ENCODE results near the gene SFI1. TPM values are rescaled to one million over a fixed set of nuclear protein-coding genes. Genes with fewer than 3 reads are reported as not detected.
"Not testable (repeated sequence)": the region's sequence is repeated elsewhere in the genome, so short reads cannot be mapped to it uniquely, and the experiment has no call there.

Gene SFI1
- total RNA-seq, 1 donor from 2014 or later, result 40.6 TPM

- Mint-ChIP-seq H3K27ac (ENCODE audit: unreplicated experiment) (no peak overlapping the region), H3K36me3 (ENCODE audit: unreplicated experiment) (peaks cover 44% of the 10 kb centered on the region), H3K27me3 (ENCODE audit: unreplicated experiment) (no peaks in the 10 kb centered on the region), H3K4me3 (ENCODE audit: unreplicated experiment) (no peak overlapping the region), H3K4me1 (ENCODE audit: unreplicated experiment) (peaks cover 7% of the 10 kb centered on the region), H3K9me3 (ENCODE audit: unreplicated experiment) (no peaks in the 10 kb centered on the region)
- no peak for DNase-seq (ENCODE audit: extremely low spot score, unreplicated experiment)
- no peak for TF ChIP-seq CTCF (IDR thresholded peaks at IDR 0.05)
Observed at GRCh38 chr22:31477329-31477728, 19.0 kb upstream of the SFI1 start.

- Mint-ChIP-seq H3K4me3 (ENCODE audit: unreplicated experiment) (no peak overlapping the region), H3K27ac (ENCODE audit: unreplicated experiment) (no peak overlapping the region), H3K9me3 (ENCODE audit: unreplicated experiment) (no peaks in the 10 kb centered on the region), H3K27me3 (ENCODE audit: unreplicated experiment) (no peaks in the 10 kb centered on the region), H3K36me3 (ENCODE audit: unreplicated experiment) (peaks cover 57% of the 10 kb centered on the region), H3K4me1 (ENCODE audit: unreplicated experiment) (no peaks in the 10 kb centered on the region)
- DNase-seq (ENCODE audit: extremely low spot score, unreplicated experiment), result no peak
- TF ChIP-seq CTCF (IDR thresholded peaks at IDR 0.05), result no peak
Observed at GRCh38 chr22:31481129-31481528, 15.2 kb upstream of the SFI1 start.

GRCh38 chr22:31482470-31482869 is 13.9 kb upstream of the SFI1 start:
- not testable (repeated sequence) for H3K27ac Mint-ChIP-seq (ENCODE audit: unreplicated experiment); H3K4me1 Mint-ChIP-seq (ENCODE audit: unreplicated experiment)
- peaks cover 57% of the 10 kb centered on the region for H3K36me3 Mint-ChIP-seq (ENCODE audit: unreplicated experiment)

GRCh38 chr22:31486369-31486768 is 10.0 kb upstream of the SFI1 start:
- H3K27me3 Mint-ChIP-seq (ENCODE audit: unreplicated experiment); H3K9me3 Mint-ChIP-seq (ENCODE audit: unreplicated experiment); DNase-seq (ENCODE audit: extremely low spot score, unreplicated experiment); H3K27ac Mint-ChIP-seq (ENCODE audit: unreplicated experiment); H3K4me3 Mint-ChIP-seq (ENCODE audit: unreplicated experiment): not testable (repeated sequence)
- peaks cover 35% of the 10 kb centered on the region for H3K36me3 Mint-ChIP-seq (ENCODE audit: unreplicated experiment)
- peaks cover 26% of the 10 kb centered on the region for H3K4me1 Mint-ChIP-seq (ENCODE audit: unreplicated experiment)

More at GRCh38 chr22:31482470-31482869, 13.9 kb upstream of the SFI1 start:
- DNase-seq (ENCODE audit: extremely low spot score, unreplicated experiment); H3K27me3 Mint-ChIP-seq (ENCODE audit: unreplicated experiment); H3K9me3 Mint-ChIP-seq (ENCODE audit: unreplicated experiment); H3K4me3 Mint-ChIP-seq (ENCODE audit: unreplicated experiment): not testable (repeated sequence)

- Mint-ChIP-seq H3K27ac (ENCODE audit: unreplicated experiment) (no peak overlapping the region), H3K36me3 (ENCODE audit: unreplicated experiment) (peaks cover 30% of the 10 kb centered on the region)
Observed at GRCh38 chr22:31486951-31487350, 9.4 kb upstream of the SFI1 start.

GRCh38 chr22:31488346-31488883 is 7.9 kb upstream of the SFI1 start:
- Mint-ChIP-seq H3K27me3 (ENCODE audit: unreplicated experiment) (no peaks in the 10 kb centered on the region), H3K4me1 (ENCODE audit: unreplicated experiment) (peaks cover 30% of the 10 kb centered on the region), H3K4me3 (ENCODE audit: unreplicated experiment) (peak overlapping the region; percentile 80), H3K36me3 (ENCODE audit: unreplicated experiment) (peaks cover 21% of the 10 kb centered on the region), H3K27ac (ENCODE audit: unreplicated experiment) (peak overlapping the region; percentile 71), H3K9me3 (ENCODE audit: unreplicated experiment) (no peaks in the 10 kb centered on the region)
- DNase-seq (ENCODE audit: extremely low spot score, unreplicated experiment), result no peak
- no peak for TF ChIP-seq CTCF (IDR thresholded peaks at IDR 0.05)

More at GRCh38 chr22:31486951-31487350, 9.4 kb upstream of the SFI1 start:
- Mint-ChIP-seq H3K4me3 (ENCODE audit: unreplicated experiment) (no peak overlapping the region), H3K27me3 (ENCODE audit: unreplicated experiment) (no peaks in the 10 kb centered on the region), H3K4me1 (ENCODE audit: unreplicated experiment) (peaks cover 29% of the 10 kb centered on the region), H3K9me3 (ENCODE audit: unreplicated experiment) (no peaks in the 10 kb centered on the region)
- DNase-seq (ENCODE audit: extremely low spot score, unreplicated experiment), result no peak
- TF ChIP-seq CTCF (IDR thresholded peaks at IDR 0.05), result no peak

Data from osteocyte (in vitro differentiated cells).